Superior temporal gyrus (tissue), 1 donor: ENCODE data around the gene ZNF592.

Experiments
- DNase-seq: peaks from one replicate; pipeline ENCODE4 v3.0.0-alpha.2; 2016; ENCODE audit errors: extremely low spot score

Gene ZNF592

GRCh38 chr15:84781495-84781894 lies 33.1 kb downstream of the ZNF592 start:
- no peak for DNase-seq

GRCh38 chr15:84782346-84782745 lies 34.0 kb downstream of the ZNF592 start:
- no peak for DNase-seq

- DNase-seq, result no peak
Measured at GRCh38 chr15:84783493-84784251, 35.3 kb downstream of the ZNF592 start.

- no peak for DNase-seq
Measured at GRCh38 chr15:84784262-84784661, 35.9 kb downstream of the ZNF592 start.

- no peak for DNase-seq
Measured at GRCh38 chr15:84785053-84785452, 36.7 kb downstream of the ZNF592 start.

GRCh38 chr15:84788500-84788899 lies 40.1 kb downstream of the ZNF592 start:
- DNase-seq, result no peak

- DNase-seq, result no peak
Measured at GRCh38 chr15:84789762-84790161, 41.4 kb downstream of the ZNF592 start.

GRCh38 chr15:84790676-84791075 lies 42.3 kb downstream of the ZNF592 start:
- no peak for DNase-seq

- DNase-seq, result no peak
Measured at GRCh38 chr15:84791763-84792162, 43.4 kb downstream of the ZNF592 start.

- no peak for DNase-seq
Measured at GRCh38 chr15:84793431-84794161, 45.2 kb downstream of the ZNF592 start.

- no peak for DNase-seq
Measured at GRCh38 chr15:84794162-84794547, 45.8 kb downstream of the ZNF592 start.

- DNase-seq, result no peak
Measured at GRCh38 chr15:84795186-84795585, 46.8 kb downstream of the ZNF592 start.

- DNase-seq, result no peak
Measured at GRCh38 chr15:84797212-84797611, 48.8 kb downstream of the ZNF592 start.

GRCh38 chr15:84797801-84798200 lies 49.4 kb downstream of the ZNF592 start:
- no peak for DNase-seq

GRCh38 chr15:84798436-84798946 lies 50.1 kb downstream of the ZNF592 start:
- DNase-seq, result no peak

- DNase-seq, result no peak
Measured at GRCh38 chr15:84799511-84800187, 51.3 kb downstream of the ZNF592 start.

- no peak for DNase-seq
Measured at GRCh38 chr15:84800365-84800806, 52.0 kb downstream of the ZNF592 start.

- no peak for DNase-seq
Measured at GRCh38 chr15:84804005-84804900, 55.9 kb downstream of the ZNF592 start.

GRCh38 chr15:84805221-84805620 lies 56.8 kb downstream of the ZNF592 start:
- no peak for DNase-seq

GRCh38 chr15:84807228-84807627 lies 58.8 kb downstream of the ZNF592 start:
- no peak for DNase-seq

GRCh38 chr15:84810073-84810840 lies 61.9 kb downstream of the ZNF592 start:
- no peak for DNase-seq
